Measurements from ENCODE around the gene KIAA1328. TPM values are rescaled to one million over a fixed set of nuclear protein-coding genes. Genes with fewer than 3 reads are reported as not detected.
A peak's percentile ranks its signal among the peaks of the same experiment; 100 is the strongest.

Gene KIAA1328
- total and polyA plus RNA-seq, 9 of the 15 experiments (the other 6 are each of a cell fraction or from before 2014, with no cell fraction given), result 4.0 to 8.6 (median 7.4) TPM

DNA sequence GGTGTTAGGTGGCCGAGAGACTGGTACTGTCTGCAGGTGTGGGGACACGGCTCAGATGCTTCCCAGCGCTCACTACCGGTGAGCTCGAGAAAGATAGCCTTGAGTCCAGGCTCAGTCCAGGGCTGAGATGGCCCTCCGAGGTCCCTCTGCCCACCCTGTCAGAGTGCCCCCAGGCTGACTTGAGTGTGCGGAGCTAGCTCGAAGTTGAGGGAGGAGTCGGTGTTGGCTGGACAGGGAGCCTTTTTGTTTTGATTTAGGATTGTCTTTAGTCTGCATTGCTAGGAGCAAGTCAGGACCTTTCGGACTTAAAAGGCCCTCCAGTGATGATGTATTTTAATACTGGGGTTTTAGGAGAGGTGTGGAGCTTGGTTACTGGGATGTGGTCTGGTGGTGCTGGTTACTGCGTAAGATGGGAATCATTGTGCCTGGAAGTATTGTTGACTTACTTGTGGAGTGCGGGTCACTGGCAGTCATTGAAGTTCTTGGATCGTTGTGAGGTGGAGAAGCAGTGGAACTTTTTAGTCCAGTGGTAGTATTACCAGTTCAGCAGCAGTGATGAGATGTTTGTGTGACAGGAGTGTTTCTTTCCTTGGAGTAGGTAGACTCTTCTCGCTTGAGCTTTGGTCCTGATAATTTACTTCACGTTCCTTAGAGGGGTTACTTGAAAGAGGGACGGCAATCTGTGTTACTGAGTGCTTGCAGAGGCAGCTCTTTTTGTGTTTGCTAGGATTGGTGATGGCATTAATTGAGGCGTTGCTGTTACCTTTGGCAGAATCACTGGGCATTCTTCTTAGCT lies 633 bp downstream of the KIAA1328 start (continued):
- TF ChIP-seq, protein P1, sequence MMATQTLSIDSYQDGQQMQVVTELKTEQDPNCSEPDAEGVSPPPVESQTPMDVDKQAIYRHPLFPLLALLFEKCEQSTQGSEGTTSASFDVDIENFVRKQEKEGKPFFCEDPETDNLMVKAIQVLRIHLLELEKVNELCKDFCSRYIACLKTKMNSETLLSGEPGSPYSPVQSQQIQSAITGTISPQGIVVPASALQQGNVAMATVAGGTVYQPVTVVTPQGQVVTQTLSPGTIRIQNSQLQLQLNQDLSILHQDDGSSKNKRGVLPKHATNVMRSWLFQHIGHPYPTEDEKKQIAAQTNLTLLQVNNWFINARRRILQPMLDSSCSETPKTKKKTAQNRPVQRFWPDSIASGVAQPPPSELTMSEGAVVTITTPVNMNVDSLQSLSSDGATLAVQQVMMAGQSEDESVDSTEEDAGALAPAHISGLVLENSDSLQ (IDR thresholded peaks at IDR 0.05), result no peak
- TF ChIP-seq ZNF184 (CRISPR knock-in tag; IDR thresholded peaks at IDR 0.05), result no peak
- no peak for TF ChIP-seq YBX1 (IDR thresholded peaks at IDR 0.05)
- TF ChIP-seq STAT5A (IDR thresholded peaks at IDR 0.05; ENCODE audit: borderline replicate concordance, low read length), result no peak
- TF ChIP-seq, protein P2, sequence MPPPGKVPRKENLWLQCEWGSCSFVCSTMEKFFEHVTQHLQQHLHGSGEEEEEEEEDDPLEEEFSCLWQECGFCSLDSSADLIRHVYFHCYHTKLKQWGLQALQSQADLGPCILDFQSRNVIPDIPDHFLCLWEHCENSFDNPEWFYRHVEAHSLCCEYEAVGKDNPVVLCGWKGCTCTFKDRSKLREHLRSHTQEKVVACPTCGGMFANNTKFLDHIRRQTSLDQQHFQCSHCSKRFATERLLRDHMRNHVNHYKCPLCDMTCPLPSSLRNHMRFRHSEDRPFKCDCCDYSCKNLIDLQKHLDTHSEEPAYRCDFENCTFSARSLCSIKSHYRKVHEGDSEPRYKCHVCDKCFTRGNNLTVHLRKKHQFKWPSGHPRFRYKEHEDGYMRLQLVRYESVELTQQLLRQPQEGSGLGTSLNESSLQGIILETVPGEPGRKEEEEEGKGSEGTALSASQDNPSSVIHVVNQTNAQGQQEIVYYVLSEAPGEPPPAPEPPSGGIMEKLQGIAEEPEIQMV (tag; conservative IDR thresholded peaks at IDR 0.05; ENCODE audit: low read depth), result no peak
- no peak for TF ChIP-seq MCM2 (IDR thresholded peaks at IDR 0.05; ENCODE audit: low read depth)

DNA sequence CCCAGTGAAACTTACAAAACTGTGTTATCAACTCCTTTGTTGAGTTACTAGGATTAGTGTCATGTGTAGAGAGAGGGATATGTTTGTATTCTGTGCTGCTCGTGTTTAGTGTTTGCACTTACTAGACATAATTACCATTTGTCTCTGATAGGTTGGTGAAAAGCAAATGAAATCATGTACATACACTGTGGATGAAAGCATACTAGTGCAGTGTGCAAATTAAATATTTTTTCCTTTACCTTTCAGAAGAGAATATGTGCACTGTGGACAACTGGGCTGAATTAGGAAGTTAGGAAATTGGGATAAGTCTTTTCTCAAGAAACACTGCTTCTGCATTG lies 1.2 kb downstream of the KIAA1328 start:
- WGBS (ENCODE audit: insufficient coverage, low coverage, missing lambda C conversion rate), result 5% methylated on average over 1 of the region's 1 CpG
- Histone ChIP-seq H2AFZ (ENCODE audit: low read depth, low read length) (peak overlapping the region; percentile 99), H3K9ac (ENCODE audit: insufficient read depth in 1 of 2, low read depth in 2 of 2, low read length in 2 of 2) (peak overlapping the region; percentile 89 to 97; a peak in 3 of 4 replicates), H3K27ac (ENCODE audit: extremely low read depth, low read depth, low read length) (peak overlapping the region; percentile 87), H3K9me3 (replicated peaks; ENCODE audit: control insufficient read depth, insufficient read depth, low read depth, low read length) (no peaks in the 10 kb centered on the region), H3K9me1 (ENCODE audit: control insufficient read depth, insufficient read depth, low read length) (no peaks in the 10 kb centered on the region), H4K20me1 (replicated peaks; ENCODE audit: control insufficient read depth, insufficient read depth, low read length) (no peaks in the 10 kb centered on the region), H3K79me2 (ENCODE audit: control insufficient read depth, insufficient read depth, low read length) (peaks cover 62% of the 10 kb centered on the region), H3K36me3 (ENCODE audit: control insufficient read depth, insufficient read depth, low read length) (peaks cover 10% of the 10 kb centered on the region), H3K4me2 (ENCODE audit: insufficient read depth, low read length) (peak overlapping the region; percentile 99), H3K4me1 (replicated peaks in 1 of 2; ENCODE audit: control insufficient read depth in 2 of 2, insufficient read depth in 2 of 2, low read length in 2 of 2) (peaks cover 3 to 24% of the 10 kb centered on the region in 2 experiments; a peak in 3 of 5 replicates), H3K4me3 (peak overlapping the region; percentile 95), H3K27me3 (ENCODE audit: control insufficient read depth in 2 of 2, insufficient read depth in 2 of 2, low read length in 2 of 2) (no peaks in the 10 kb centered on the region)
- POLR2A ChIA-PET, result interaction anchor here (0.5 to 2.5 kb wide), 9 partner anchors 9 to 1431 kb away, joined by 3 to 19 read pairs (median 4); no protein-coding TSS in a partner anchor
- DNase-seq (ENCODE audit: extremely low read depth in 1 of 4, low spot score in 3 of 4), result no peak
- no peak for ATAC-seq
- TF ChIP-seq FOXA1 (IDR thresholded peaks at IDR 0.05; ENCODE audit: borderline replicate concordance) (no peak), C11orf30 (IDR thresholded peaks at IDR 0.05; ENCODE audit: low read depth) (0 out of 2 replicates have a peak, but pooled peaks have one; percentile 4)
- in situ Hi-C loops (cut with MboI), result no loop called here
- CTCF ChIA-PET (ENCODE audit: low intra/inter-chr PET ratio), result no interaction called here
- FAIRE-seq, result no peak
- BruUV-seq (replicated peaks), result no TSS peak
- intact Hi-C loops (cut with micrococcal nuclease), result loop anchor here (5.0 kb wide), 1 partner anchor 67 kb away; no protein-coding TSS in a partner anchor

All from K562 (cell line).